B cell (primary cell): ENCODE data around the gene DCLK1. TPM values are rescaled to one million over a fixed set of nuclear protein-coding genes. Genes with fewer than 3 reads are reported as not detected.

Experiments
- ATAC-seq: fragments of 200-7000 bp; cut with Tn5 transposase; one replicate; pipeline ENCODE4 v1.10.0; 2021; ENCODE audit warnings: low read depth, mild to moderate bottlenecking, moderate number of reproducible peaks, moderate library complexity
- CTCF ChIA-PET: fragments of 350-600 bp; sonication (Branson Sonifier 250); formaldehyde crosslinking; loops from one replicate; lab custom pipeline; 2021; ENCODE audit warnings: antibody characterized with exemption, inconsistent platforms; lab: Charles Lee
- POLR2A ChIA-PET: fragments of 350-600 bp; sonication (Branson Sonifier 250); formaldehyde crosslinking; loops from one replicate; lab custom pipeline; 2021; ENCODE audit warnings: antibody characterized with exemption; lab: Charles Lee
- DNase-seq: peaks from one replicate; pipeline ENCODE4 v3.0.0; 2013
- H2AFZ ChIP-seq: 2 replicates; pipeline ENCODE4 v1.6.1; 2012; ENCODE audit warnings: mild to moderate bottlenecking, low read depth, low read length; ENCODE audit not compliant: insufficient read depth, poor library complexity, severe bottlenecking
- H3K27ac ChIP-seq, 2 donors: 1 replicate in 1 of 2; 2 replicates in 1 of 2; pipeline ENCODE4 v1.5.1; 2012 to 2013; ENCODE audit warnings: low read length in 2 of 2, mild to moderate bottlenecking in 2 of 2, moderate library complexity in 1 of 2
- H3K27me3 ChIP-seq, 4 experiments: fragments of 200-600 bp in 1 of 4; sonication (generic) in 1 of 4; replicated peaks in 1 of 4; 1 replicate in 2 of 4; 2 replicates in 2 of 4; pipeline versions ENCODE4 v1.6.1 to v1.7.0; 2013 to 2016; ENCODE audit warnings: low read length in 3 of 4, mild to moderate bottlenecking in 2 of 4, mixed read lengths in 1 of 4, moderate library complexity in 1 of 4; ENCODE audit not compliant: insufficient read depth in 4 of 4, control insufficient read depth in 3 of 4; ENCODE audit errors: control extremely low read depth in 1 of 4
- H3K36me3 ChIP-seq, 2 experiments: replicated peaks in 1 of 2; 1 replicate in 1 of 2; 2 replicates in 1 of 2; pipeline versions ENCODE4 v1.6.1 to v1.7.1; 2013; ENCODE audit warnings: low read length in 1 of 2; ENCODE audit not compliant: insufficient read depth in 2 of 2, control insufficient read depth in 1 of 2; ENCODE audit errors: control extremely low read depth in 1 of 2, extremely low read depth in 1 of 2
- H3K4me1 ChIP-seq, 2 donors: fragments of 200-600 bp in 1 of 2; sonication (generic) in 1 of 2; 1 replicate in 1 of 2; 2 replicates in 1 of 2; pipeline versions ENCODE4 v1.5.1 to v1.6.1; 2013 to 2017; ENCODE audit warnings: low read length in 2 of 2; ENCODE audit not compliant: control insufficient read depth in 2 of 2, insufficient read depth in 2 of 2
- H3K4me2 ChIP-seq: replicated peaks from 2 replicates; pipeline ENCODE3; 2012; ENCODE audit warnings: mild to moderate bottlenecking, low read depth, low read length; ENCODE audit not compliant: poor library complexity, severe bottlenecking
- H3K4me3 ChIP-seq, 5 experiments: fragments of 200-600 bp in 1 of 5; sonication (generic) in 1 of 5; 1 replicate in 3 of 5; 2 replicates in 2 of 5; pipeline versions ENCODE4 v1.5.1 to v1.7.0; 2011 to 2016; ENCODE audit warnings: low read length in 4 of 5, mild to moderate bottlenecking in 4 of 5, low read depth in 2 of 5, control low read depth in 1 of 5, moderate library complexity in 1 of 5; ENCODE audit not compliant: insufficient read depth in 1 of 5; ENCODE audit errors: control extremely low read depth in 1 of 5, extremely low read depth in 1 of 5
- H3K79me2 ChIP-seq: fragments of 200-600 bp; sonication (generic); one replicate; pipeline ENCODE4 v1.6.0; 2016; ENCODE audit warnings: low read length; ENCODE audit not compliant: control insufficient read depth, insufficient read depth
- H3K9ac ChIP-seq: fragments of 200-600 bp; sonication (generic); 2 replicates; pipeline ENCODE4 v1.6.1; 2017; ENCODE audit warnings: mild to moderate bottlenecking, low read length, moderate library complexity
- H3K9me3 ChIP-seq, 3 donors: one replicate each; pipeline versions ENCODE4 v1.6.1 to v1.7.1; 2013; ENCODE audit warnings: low read length in 2 of 3; ENCODE audit not compliant: control insufficient read depth in 2 of 3, insufficient read depth in 1 of 3; ENCODE audit errors: control extremely low read depth in 1 of 3
- H4K20me1 ChIP-seq: 2 replicates; pipeline ENCODE4 v1.6.0; 2012; ENCODE audit warnings: mild to moderate bottlenecking, low read length; ENCODE audit not compliant: insufficient read depth, control insufficient read depth, poor library complexity, severe bottlenecking
- H3K27ac Mint-ChIP-seq: one replicate; pipeline ENCODE4 v1.8.0; 2021; ENCODE audit warnings: mixed read lengths
- H3K27me3 Mint-ChIP-seq: one replicate; pipeline ENCODE4 v1.8.0; 2021; ENCODE audit warnings: mixed read lengths
- H3K4me1 Mint-ChIP-seq: one replicate; pipeline ENCODE4 v1.8.0; 2021; ENCODE audit warnings: mixed read lengths
- H3K4me3 Mint-ChIP-seq: one replicate; pipeline ENCODE4 v1.8.0; 2021; ENCODE audit warnings: mixed read lengths
- H3K9me3 Mint-ChIP-seq: one replicate; pipeline ENCODE4 v1.8.0; 2022; ENCODE audit warnings: mixed read lengths; ENCODE audit not compliant: insufficient read depth
- CTCF ChIP-seq: fragments of 200-600 bp; IDR thresholded peaks from one replicate; pipeline ENCODE4 v1.8.0; 2022; ENCODE audit warnings: antibody characterized with exemption, mild to moderate bottlenecking
- EZH2 ChIP-seq: IDR thresholded peaks from 2 replicates; pipeline ENCODE4 v1.6.1; 2012; ENCODE audit warnings: borderline replicate concordance, low read depth, mild to moderate bottlenecking, moderate library complexity, low read length; ENCODE audit not compliant: insufficient read depth, poor library complexity, severe bottlenecking
- WGBS: methylation state at CpG from one replicate; pipeline ENCODE4 v1.1.5; 2013; ENCODE audit warnings: missing lambda C conversion rate; ENCODE audit not compliant: insufficient coverage; 5-methylcytosine and 5-hydroxymethylcytosine counted together
- intact Hi-C: fragments of 100-400 bp; cut with micrococcal nuclease; formaldehyde crosslinking; loops from one replicate; pipeline ENCODE4 v1.10.0; 2022
- polyA plus RNA-seq: library from polyadenylated mRNA; depleted of rRNA; stranded (reverse); fragments of >200 nt; gene quantifications from 2 replicates; pipeline ENCODE4 v1.2.3, GENCODE V29; 2012
- total RNA-seq, 2 donors: library from RNA; stranded (reverse); fragments of 120-200 nt in 1 of 2; gene quantifications; 1 replicate in 1 of 2; 2 replicates in 1 of 2; pipeline versions ENCODE4 v1.2.3 to v1.2.4, GENCODE V29; 2013 to 2022

DCLK1 gene
- total and polyA plus RNA-seq, 2 donors (not counting 1 experiment from before 2014, with no cell fraction given), result not detected

- DNase-seq (no peak), ATAC-seq (no peak)
- H2AFZ ChIP-seq, result no peak overlapping the region
- H3K4me2 ChIP-seq, result no peak overlapping the region
- Mint-ChIP-seq H3K27me3 (peaks cover 22% of the 10 kb centered on the region), H3K4me1 (no peaks in the 10 kb centered on the region), H3K27ac (no peak overlapping the region), H3K9me3 (peaks cover 2% of the 10 kb centered on the region), H3K4me3 (no peak overlapping the region)
- no peak overlapping the region for H3K9ac ChIP-seq
- H3K27me3 ChIP-seq, result peaks cover 0 to 4% (median 0%) of the 10 kb centered on the region in 4 experiments
- intact Hi-C loops, result no loop called here
- H3K9me3 ChIP-seq, result no peaks in the 10 kb centered on the region
- H3K4me3 ChIP-seq, result no peak overlapping the region
- H3K36me3 ChIP-seq, result no peaks in the 10 kb centered on the region
- H4K20me1 ChIP-seq, result no peaks in the 10 kb centered on the region
- CTCF ChIA-PET, result no interaction called here
- POLR2A ChIA-PET, result no interaction called here
- H3K79me2 ChIP-seq, result no peaks in the 10 kb centered on the region
- no peaks in the 10 kb centered on the region for H3K4me1 ChIP-seq
- WGBS, result 16% methylated on average over 8 of the region's 12 CpGs
- TF ChIP-seq EZH2 (no peak), CTCF (no peak)
- no peak overlapping the region for H3K27ac ChIP-seq
Measured at GRCh38 chr13:35855531-35856019, 275.6 kb downstream of the DCLK1 start.

DNA sequence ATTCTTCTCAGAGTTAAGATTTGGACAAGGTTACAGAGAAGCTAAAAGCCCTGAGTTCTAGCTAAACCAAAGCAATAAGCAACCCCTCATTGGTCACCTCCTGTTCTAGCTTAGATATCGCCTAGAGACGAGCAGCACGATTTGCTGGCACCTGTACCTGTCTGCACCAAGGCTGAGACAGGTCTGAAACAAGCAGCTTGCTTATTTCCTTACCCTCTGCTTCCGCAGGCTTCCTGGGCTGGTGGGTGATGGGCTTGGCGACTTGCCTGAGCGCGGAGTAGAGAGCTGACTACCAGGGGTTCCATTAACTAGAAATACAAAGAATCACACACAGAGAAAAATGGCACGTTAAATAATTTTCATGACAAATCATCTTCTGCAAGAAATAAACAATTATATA lies 276.9 kb downstream of the DCLK1 start:
- Histone ChIP-seq H3K79me2 (no peaks in the 10 kb centered on the region), H3K36me3 (no peaks in the 10 kb centered on the region), H3K9ac (no peak overlapping the region), H2AFZ (no peak overlapping the region), H3K27ac (no peak overlapping the region), H3K27me3 (peaks cover 0 to 4% (median 0%) of the 10 kb centered on the region in 4 experiments), H3K9me3 (no peaks in the 10 kb centered on the region), H4K20me1 (no peaks in the 10 kb centered on the region), H3K4me1 (no peaks in the 10 kb centered on the region), H3K4me2 (no peak overlapping the region), H3K4me3 (no peak overlapping the region)
- Mint-ChIP-seq H3K4me1 (no peaks in the 10 kb centered on the region), H3K4me3 (no peak overlapping the region), H3K27me3 (peaks cover 22% of the 10 kb centered on the region), H3K9me3 (peaks cover 2% of the 10 kb centered on the region), H3K27ac (no peak overlapping the region)
- intact Hi-C loops, result no loop called here
- CTCF ChIA-PET, result interaction anchor here (0.6 kb wide), 1 partner anchor 122 kb away, joined by 3 read pairs; no protein-coding TSS in a partner anchor
- 66% methylated on average over 5 of the region's 8 CpGs for WGBS
- POLR2A ChIA-PET, result no interaction called here
- DNase-seq, result no peak
- ATAC-seq, result no peak
- no peak for TF ChIP-seq CTCF
- no peak for TF ChIP-seq EZH2
